Body of pancreas (tissue), 4 donors: ENCODE measurements around the gene C16orf92. TPM values are rescaled to one million over a fixed set of nuclear protein-coding genes. Genes with fewer than 3 reads are reported as not detected.

Experiments
- ATAC-seq: fragments of 150-250 bp; one replicate; pipeline ENCODE4 v1.9.1; 2016
- DNase-seq, 4 donors: peaks; one replicate each; pipeline ENCODE4 v3.0.0-alpha.2; 2019
- H3K27ac ChIP-seq, 4 donors: fragments of 200-600 bp; sonication (generic); 1 replicate in 3 of 4; 2 replicates in 1 of 4; pipeline versions ENCODE4 v1.5.1 to v1.6.1; 2016 to 2019; ENCODE audit warnings: mild to moderate bottlenecking in 1 of 4, mixed read lengths in 1 of 4, moderate library complexity in 1 of 4
- H3K27me3 ChIP-seq, 2 donors: fragments of 200-600 bp; sonication (generic); one replicate each; pipeline ENCODE4 v1.6.0; 2016; ENCODE audit warnings: mild to moderate bottlenecking in 1 of 2
- H3K36me3 ChIP-seq, 2 donors: fragments of 200-600 bp; sonication (generic); replicated peaks in 1 of 2; 2 replicates each; pipeline ENCODE4 v1.5.1; 2016; ENCODE audit warnings: low read depth in 2 of 2; ENCODE audit not compliant: insufficient read depth in 1 of 2
- H3K4me1 ChIP-seq: fragments of 200-600 bp; sonication (generic); one replicate; pipeline ENCODE4 v1.6.0; 2016
- H3K4me3 ChIP-seq, 2 donors: fragments of 200-600 bp; sonication (generic); 1 replicate in 1 of 2; 2 replicates in 1 of 2; pipeline ENCODE4 v1.5.1; 2016 to 2019
- H3K9me3 ChIP-seq, 3 donors: fragments of 200-600 bp; sonication (generic); 1 replicate in 2 of 3; 2 replicates in 1 of 3; pipeline ENCODE4 v1.5.1; 2016
- CTCF ChIP-seq, 7 experiments: fragments of 450-650 bp in 4 of 7; fragments of 200-600 bp in 3 of 7; sonication (generic) in 3 of 7; IDR thresholded peaks; one replicate each; pipeline ENCODE4 v1.5.1; 2016 to 2019; ENCODE audit warnings: antibody characterized with exemption in 7 of 7
- POLR2A ChIP-seq, 3 donors: fragments of 450-650 bp; IDR thresholded peaks; one replicate each; pipeline ENCODE4 v1.6.1; 2016; ENCODE audit warnings: antibody characterized with exemption in 3 of 3, mild to moderate bottlenecking in 2 of 3
- WGBS, 2 donors: methylation state at CpG; one replicate each; pipeline ENCODE4 v1.1.5; 2017; 5-methylcytosine and 5-hydroxymethylcytosine counted together
- intact Hi-C: fragments of 100-400 bp; cut with DNase I; formaldehyde crosslinking; loops from one replicate; pipeline ENCODE4 v1.15.1; 2023
- total RNA-seq, 2 donors: library from RNA; depleted of rRNA; stranded (reverse); fragments of >200 nt; gene quantifications; one replicate each; pipeline ENCODE4 v1.1.0, GENCODE V29; 2016

Gene C16orf92
- total RNA-seq, 2 donors from 2014 or later, result not detected

DNA sequence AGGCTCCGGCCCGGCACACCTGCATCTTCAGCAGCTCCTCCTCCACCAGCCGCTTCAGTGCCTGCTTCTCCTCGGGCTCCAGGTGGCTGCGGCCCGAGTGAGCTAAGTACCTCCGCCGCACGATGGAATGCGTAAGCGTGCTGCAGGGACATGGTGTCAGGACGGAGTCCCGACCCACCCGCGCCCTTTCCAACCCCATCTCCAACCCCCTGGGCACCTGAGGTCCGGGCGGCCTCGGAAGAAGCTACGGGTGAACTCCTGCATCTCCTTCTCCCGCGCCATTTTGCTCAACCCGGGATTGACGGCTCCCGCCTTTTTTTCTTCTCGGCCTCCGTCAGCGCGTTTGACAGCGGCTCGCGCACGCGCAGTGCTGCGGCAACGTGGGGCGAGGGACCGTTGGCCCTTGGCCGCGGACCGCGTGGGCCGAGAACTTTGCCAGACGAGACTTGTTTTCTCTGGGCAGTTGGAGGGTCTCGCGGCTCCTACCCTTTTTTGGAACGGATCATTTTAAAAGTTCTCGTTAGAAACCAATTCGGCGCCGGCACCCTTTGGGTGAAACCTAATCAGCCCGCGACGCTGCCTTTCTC is 27.6 kb upstream of the C16orf92 start, which contains the start of gene HIRIP3:
TSS of gene HIRIP3 (minus strand) at position 294 of the 587 bp plus-strand sequence. CDS start at position 282, 12 bp downstream.
- Histone ChIP-seq H3K27me3 (no peaks in the 10 kb centered on the region), H3K27ac (peak within 1 kb of the TSS; percentile 89 to 99 (median 93)), H3K4me3 (peak within 1 kb of the TSS; percentile 76 to 79), H3K36me3 (peaks cover 0 to 5% of the 10 kb centered on the region in 2 donors), H3K9me3 (no peaks in the 10 kb centered on the region), H3K4me1 (peaks cover 26% of the 10 kb centered on the region)
- WGBS, 2 donors, result 0% methylated on average over 6 to 53 of the region's 53 CpGs
- intact Hi-C loops, result no loop called here
- TF ChIP-seq POLR2A (IDR thresholded peaks at IDR 0.05), result peak in 2 of 3 donors; percentile 61 to 67
- no peak for TF ChIP-seq CTCF (IDR thresholded peaks at IDR 0.05)
- ATAC-seq (peak; percentile 80), DNase-seq (peak; percentile 89 to 91 (median 90))

DNA sequence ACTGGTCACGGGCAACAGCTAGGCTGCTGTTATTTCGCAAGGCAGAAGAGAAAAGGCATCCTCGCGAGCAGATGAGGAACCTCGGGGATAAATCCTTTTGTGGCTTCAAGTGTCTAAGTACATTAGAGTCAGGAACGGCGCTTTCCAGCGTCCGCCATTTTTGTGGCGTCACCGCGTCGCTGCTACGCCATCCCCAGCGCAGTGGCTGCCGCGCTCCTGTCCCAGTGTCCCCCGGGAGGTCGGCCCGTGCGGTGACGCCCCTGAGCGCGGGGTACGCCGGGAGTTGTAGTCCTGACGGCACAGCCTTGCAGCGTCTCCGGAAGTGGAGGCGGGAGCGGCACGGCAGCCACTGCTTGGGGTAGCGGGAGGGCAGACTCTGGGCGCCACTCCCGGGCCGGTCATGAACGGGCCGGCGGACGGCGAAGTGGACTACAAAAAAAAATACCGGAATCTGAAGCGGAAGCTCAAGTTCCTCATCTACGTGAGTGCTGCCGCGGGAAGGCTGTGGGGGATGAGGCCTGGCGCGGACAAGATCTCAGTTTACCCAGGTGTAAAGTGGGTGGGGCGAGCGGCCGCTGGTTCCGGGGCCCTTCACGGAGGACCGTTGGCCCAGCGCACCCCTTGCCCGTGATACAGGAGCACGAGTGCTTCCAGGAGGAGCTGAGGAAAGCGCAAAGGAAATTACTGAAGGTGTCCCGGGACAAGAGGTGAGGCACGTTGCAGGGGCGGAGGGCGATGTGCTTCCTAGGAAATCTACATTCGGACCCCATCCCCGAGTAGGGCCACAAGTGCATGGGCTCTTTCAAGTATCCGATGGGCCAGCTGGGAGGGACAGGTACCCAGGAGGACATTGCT is 26.9 kb upstream of the C16orf92 start, which contains the start of gene INO80E:
TSS of gene INO80E (plus strand) at position 331 of the 855 bp plus-strand sequence. CDS start at position 401, 70 bp downstream.
- peak within 1 kb of the TSS; percentile 89 to 99 (median 93) for H3K27ac ChIP-seq
- H3K4me1 ChIP-seq, result peaks cover 26% of the 10 kb centered on the region
- H3K4me3 ChIP-seq, result peak within 1 kb of the TSS; percentile 76 to 79
- intact Hi-C loops, result no loop called here
- ATAC-seq (peak; percentile 99), DNase-seq (peak; percentile 98)
- peaks cover 0 to 2% of the 10 kb centered on the region in 2 donors for H3K36me3 ChIP-seq
- no peaks in the 10 kb centered on the region for H3K9me3 ChIP-seq
- 0 to 1% methylated on average over 33 to 65 of the region's 65 CpGs for WGBS, 2 donors
- no peaks in the 10 kb centered on the region for H3K27me3 ChIP-seq
- peak in 2 of 3 donors; percentile 52 to 58 for TF ChIP-seq POLR2A (IDR thresholded peaks at IDR 0.05)
- TF ChIP-seq CTCF (IDR thresholded peaks at IDR 0.05), result peak in 1 of 7 experiments; percentile 24

DNA sequence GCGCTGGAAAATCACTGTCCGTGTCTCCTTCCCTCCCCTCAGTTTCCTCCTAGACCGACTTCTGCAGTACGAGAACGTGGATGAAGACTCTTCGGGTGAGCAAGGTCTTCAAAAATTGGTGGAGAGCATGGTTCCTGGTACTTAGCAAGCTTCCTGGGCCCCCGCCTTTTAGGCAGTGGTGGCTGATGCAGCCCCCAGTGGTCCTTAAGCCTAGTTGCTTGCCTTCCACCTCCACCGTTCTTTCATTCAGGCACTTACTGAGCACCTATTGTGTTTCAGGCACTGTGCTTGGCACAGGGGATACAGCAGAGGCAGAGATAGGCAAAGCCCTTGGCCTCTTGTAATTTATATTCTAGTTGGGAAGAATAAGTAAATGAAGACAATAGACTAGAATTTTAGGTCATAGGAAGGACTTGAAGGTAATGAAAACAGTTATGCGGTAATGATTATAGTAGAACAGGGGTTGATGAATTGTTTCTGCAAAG is 26.2 kb upstream of the C16orf92 start:
- intact Hi-C loops, result no loop called here
- Histone ChIP-seq H3K9me3 (no peaks in the 10 kb centered on the region), H3K27ac (peak overlapping the region in 1 of 4 donors; percentile 89), H3K36me3 (peaks cover 0 to 2% of the 10 kb centered on the region in 2 donors), H3K4me3 (peak overlapping the region; percentile 76 to 79), H3K27me3 (no peaks in the 10 kb centered on the region), H3K4me1 (peaks cover 26% of the 10 kb centered on the region)
- TF ChIP-seq CTCF (IDR thresholded peaks at IDR 0.05), result no peak
- TF ChIP-seq POLR2A (IDR thresholded peaks at IDR 0.05), result no peak
- no peak for ATAC-seq
- no peak for DNase-seq
- 22 to 26% methylated on average over 9 of the region's 9 CpGs for WGBS, 2 donors

GRCh38 chr16:29999605-30000004 is 23.4 kb upstream of the C16orf92 start:
- peaks cover 0 to 2% of the 10 kb centered on the region in 2 donors for H3K36me3 ChIP-seq
- no peak for ATAC-seq
- TF ChIP-seq CTCF (IDR thresholded peaks at IDR 0.05), result no peak
- TF ChIP-seq POLR2A (IDR thresholded peaks at IDR 0.05), result no peak
- no peaks in the 10 kb centered on the region for H3K9me3 ChIP-seq
- no peak overlapping the region for H3K4me3 ChIP-seq
- WGBS, 2 donors, result 87 to 88% methylated on average over 6 of the region's 6 CpGs
- intact Hi-C loops, result loop anchor here (10.0 kb wide), 2 partner anchors 95 to 295 kb away; partner anchors contain the start of gene ASPHD1
- peaks cover 19% of the 10 kb centered on the region for H3K4me1 ChIP-seq
- DNase-seq, result no peak
- no peak overlapping the region for H3K27ac ChIP-seq
- no peaks in the 10 kb centered on the region for H3K27me3 ChIP-seq
